Measurements from ENCODE around the gene DOCK7. TPM values are rescaled to one million over a fixed set of nuclear protein-coding genes. Genes with fewer than 3 reads are reported as not detected.

The DOCK7 gene
- total RNA-seq, 2 donors from 2014 or later = 11.3 to 16.0 TPM

- ATAC-seq (no peak), DNase-seq (no peak)
- intact Hi-C loops (cut with DNase I) = no loop called here
Observed at GRCh38 chr1:62494137-62494536, 194.0 kb downstream of the DOCK7 start.

DNA sequence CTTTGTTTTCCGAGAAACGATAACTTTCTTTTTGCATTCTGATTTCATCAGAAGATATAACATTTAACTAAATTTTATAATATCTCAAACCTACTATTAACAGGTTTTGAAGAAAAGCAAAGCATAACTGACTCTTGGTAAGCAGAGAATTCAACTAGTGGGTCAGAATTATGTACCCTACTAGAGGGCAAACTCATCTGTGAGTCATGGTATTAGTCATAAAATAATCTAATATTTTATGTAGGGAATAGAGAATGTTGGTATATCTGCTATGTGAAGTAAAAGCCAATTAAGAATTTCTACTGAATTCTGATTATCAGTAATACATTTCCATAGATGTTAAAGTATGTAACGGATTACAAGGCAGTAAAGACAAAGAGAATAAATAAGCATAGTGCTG, 194.5 kb downstream of the DOCK7 start:
- intact Hi-C loops (cut with DNase I) = no loop called here
- DNase-seq (no peak), ATAC-seq (no peak)

GRCh38 chr1:62492521-62492920, 195.7 kb downstream of the DOCK7 start:
- no peak for ATAC-seq
- intact Hi-C loops (cut with DNase I) = no loop called here
- no peak for DNase-seq

- intact Hi-C loops (cut with DNase I) = no loop called here
- ATAC-seq (no peak), DNase-seq (no peak)
Observed at GRCh38 chr1:62487956-62488355, 200.2 kb downstream of the DOCK7 start.

- intact Hi-C loops (cut with DNase I) = no loop called here
- DNase-seq (no peak), ATAC-seq (no peak)
Observed at GRCh38 chr1:62484824-62485468, 203.2 kb downstream of the DOCK7 start.

DNA sequence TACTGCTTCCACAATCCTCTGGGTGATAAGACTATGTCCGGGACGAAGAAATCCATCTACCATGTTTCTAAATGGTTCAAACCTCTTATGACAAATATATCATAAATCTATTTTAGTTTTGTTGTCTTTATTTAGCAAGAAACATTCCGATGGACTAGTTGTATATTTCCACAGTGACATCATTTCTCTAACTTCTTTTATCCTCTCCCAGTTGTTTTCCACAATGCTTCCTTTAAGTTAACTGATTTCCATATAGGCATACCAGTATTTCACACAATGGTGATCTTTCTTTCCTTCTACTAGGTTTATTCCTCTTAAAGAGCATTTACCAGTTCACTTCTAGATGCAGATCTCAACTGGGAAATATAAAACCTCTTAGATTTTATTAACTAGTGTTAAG, 206.5 kb downstream of the DOCK7 start:
- ATAC-seq = no peak
- intact Hi-C loops (cut with DNase I) = no loop called here
- no peak for DNase-seq

DNA sequence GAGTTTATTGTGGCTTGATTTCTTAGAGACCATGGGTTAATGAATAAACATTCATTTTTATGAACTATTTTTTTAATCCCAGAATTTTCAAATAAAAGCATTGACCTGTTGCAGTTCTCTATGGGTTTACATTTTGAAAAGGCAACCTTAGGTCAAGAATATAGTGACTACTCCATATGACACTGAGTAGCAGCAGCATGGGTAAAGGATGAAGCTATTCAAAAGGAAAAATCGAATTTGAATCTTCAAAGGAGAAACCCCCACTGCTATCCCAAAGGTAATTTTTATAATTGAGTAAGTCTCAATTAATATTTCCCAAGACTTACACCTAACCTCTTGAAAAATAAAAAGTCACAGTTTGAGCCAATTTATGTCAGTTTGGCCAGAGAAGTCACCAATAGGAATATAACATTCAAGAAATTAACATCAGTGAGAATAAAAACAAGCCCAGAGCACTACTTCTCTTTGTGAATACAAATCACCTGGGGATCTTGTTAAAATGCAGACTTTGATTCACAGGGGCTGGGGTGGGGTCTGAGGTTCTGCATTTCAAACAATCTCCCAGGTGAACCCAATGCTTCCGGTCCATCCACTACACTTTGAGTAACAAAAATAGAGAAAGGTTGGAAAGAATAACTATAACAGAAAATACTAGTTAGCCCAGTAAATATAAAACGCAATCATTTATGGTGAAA, 211.5 kb downstream of the DOCK7 start:
- no peak for ATAC-seq
- intact Hi-C loops (cut with DNase I) = no loop called here
- no peak for DNase-seq

GRCh38 chr1:62467092-62467491, 221.1 kb downstream of the DOCK7 start:
- ATAC-seq (no peak), DNase-seq (no peak)
- intact Hi-C loops (cut with DNase I) = no loop called here

GRCh38 chr1:62462370-62462769, 225.8 kb downstream of the DOCK7 start:
- DNase-seq (no peak), ATAC-seq (no peak)
- intact Hi-C loops (cut with DNase I) = no loop called here

DNA sequence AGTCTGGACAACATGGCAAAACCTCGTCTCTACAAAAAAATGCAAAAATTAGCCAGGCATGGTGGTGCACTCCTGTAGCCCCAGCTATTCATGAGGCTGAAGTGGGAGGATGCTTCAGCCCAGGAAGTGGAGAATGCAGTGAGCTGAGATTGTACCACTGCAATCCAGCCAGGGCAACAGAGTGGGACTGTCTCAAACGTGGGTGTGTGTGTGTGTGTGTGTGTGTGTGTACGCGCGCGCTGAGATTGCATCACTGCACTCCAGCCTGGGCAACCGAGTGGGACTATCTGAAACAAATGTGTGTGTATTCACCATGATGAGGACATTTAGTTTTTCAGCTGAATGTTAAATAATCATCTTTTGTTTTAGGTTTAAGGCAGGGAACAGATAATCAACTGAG, 230.2 kb downstream of the DOCK7 start:
- DNase-seq (no peak), ATAC-seq (no peak)
- intact Hi-C loops (cut with DNase I) = no loop called here

GRCh38 chr1:62452951-62453350, 235.2 kb downstream of the DOCK7 start:
- DNase-seq (no peak), ATAC-seq (no peak)
- intact Hi-C loops (cut with DNase I) = no loop called here

- ATAC-seq (no peak), DNase-seq (no peak)
- intact Hi-C loops (cut with DNase I) = no loop called here
Observed at GRCh38 chr1:62450301-62450700, 237.9 kb downstream of the DOCK7 start.

DNA sequence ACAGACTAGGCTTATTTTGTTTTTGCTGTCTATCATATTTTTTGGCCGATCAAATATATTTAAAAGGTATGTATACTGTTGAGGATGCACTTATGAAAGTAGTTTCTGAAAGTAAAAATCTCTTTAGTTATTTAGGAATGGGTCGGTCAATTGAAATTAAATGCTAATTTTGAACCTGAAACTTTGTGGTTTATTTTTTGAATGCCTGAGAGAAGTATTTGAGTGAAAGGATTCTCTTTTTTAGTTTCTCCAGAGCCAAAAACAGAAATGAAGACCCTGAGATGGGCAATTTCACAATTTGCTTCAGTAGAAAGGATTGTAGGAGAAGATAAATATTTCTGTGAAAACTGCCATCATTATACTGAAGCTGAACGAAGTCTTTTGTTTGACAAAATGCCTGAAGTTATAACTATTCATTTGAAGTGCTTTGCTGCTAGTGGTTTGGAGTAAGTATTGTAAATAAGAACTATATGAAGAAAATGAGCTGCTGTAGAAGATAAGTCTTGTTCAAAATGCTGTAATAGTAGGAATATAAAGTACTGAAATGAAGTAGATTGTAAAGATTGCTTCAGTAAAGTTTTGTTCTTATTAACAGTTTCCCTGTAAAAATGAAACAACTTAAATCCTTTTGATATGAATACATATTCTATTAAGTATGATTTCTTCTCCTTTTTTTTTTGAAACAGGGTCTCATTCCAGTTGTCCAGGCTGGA, 239.8 kb downstream of the DOCK7 start:
- DNase-seq (no peak), ATAC-seq (no peak)
- intact Hi-C loops (cut with DNase I) = no loop called here

- no peak for ATAC-seq
- intact Hi-C loops (cut with DNase I) = no loop called here
- no peak for DNase-seq
Observed at GRCh38 chr1:62444701-62445100, 243.5 kb downstream of the DOCK7 start.

GRCh38 chr1:62439652-62440371, 248.4 kb downstream of the DOCK7 start:
- ATAC-seq = no peak

DNA sequence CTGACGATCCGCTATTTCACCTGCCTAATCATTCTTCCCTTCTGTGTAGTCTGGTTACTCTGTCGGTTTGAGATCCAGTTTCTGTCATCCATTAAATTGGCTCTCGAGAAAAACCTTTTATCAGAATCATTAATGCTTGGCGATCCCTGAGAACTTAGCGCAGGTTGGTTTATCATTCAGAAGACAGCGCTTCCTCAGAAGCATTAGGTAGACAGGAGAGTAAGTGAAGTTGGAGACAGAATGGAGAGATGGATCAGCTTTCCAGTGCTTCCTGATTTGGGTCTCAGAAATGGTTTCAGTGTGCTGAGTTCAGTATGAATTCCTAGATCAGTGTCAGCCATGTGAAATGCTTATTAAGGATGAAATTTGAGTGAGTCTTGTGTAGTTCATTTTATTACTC, 250.0 kb downstream of the DOCK7 start:
- intact Hi-C loops (cut with DNase I) = no loop called here
- no peak for ATAC-seq
- no peak for DNase-seq

More at GRCh38 chr1:62439652-62440371, 248.4 kb downstream of the DOCK7 start:
- no peak for DNase-seq
- intact Hi-C loops (cut with DNase I) = no loop called here

GRCh38 chr1:62437273-62437940, 250.8 kb downstream of the DOCK7 start:
- intact Hi-C loops (cut with DNase I) = no loop called here
- DNase-seq (no peak), ATAC-seq (peak; percentile 3 to 8)

DNA sequence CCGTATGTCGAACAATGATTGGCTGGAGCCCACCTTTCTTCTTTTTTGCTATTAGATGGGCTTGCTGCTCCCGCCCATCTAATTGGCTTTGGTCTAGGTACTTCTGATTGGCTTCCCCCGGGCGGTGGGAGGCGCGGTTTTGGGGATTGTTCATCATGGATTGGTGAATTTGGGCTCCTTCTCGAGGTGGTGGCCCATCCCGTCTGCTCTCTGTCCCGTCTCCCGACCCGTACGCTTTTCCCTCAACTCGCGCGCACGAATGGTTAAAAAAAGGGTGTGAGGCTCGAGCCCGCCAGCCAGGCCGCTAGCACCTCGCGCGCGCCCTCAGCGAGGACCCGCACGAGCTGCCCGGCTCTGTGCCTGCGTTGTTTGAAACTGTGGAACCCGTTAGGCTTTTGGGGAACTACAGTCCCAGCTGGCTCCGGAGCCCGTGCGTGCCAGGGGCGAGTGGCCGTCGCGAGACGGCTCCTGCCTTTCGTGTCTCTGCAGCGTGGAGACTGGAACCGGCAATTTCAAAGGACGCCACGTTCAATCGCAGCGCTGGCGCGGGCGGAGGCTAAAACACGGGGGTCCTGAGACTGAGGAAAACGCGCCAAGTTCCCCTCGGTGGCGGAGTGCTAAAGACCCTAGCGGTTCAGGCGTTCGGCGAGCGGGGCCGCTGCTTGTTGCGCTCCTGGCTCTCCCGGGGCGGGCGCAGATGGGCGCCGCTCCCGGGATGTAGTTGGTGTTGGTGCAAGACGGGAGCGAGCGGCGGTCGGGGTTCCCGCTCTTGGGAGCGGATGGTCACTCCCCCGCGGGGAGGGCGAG, 251.5 kb downstream of the DOCK7 start, which contains the start of gene USP1:
USP1 (plus strand) TSS at position 584 of the 807 bp plus-strand sequence. CDS start 2,819 bp downstream, outside the sequence.
- DNase-seq = peak; percentile 98
- ATAC-seq = peak; percentile 90 to 93
- intact Hi-C loops (cut with DNase I) = no loop called here

All from left cardiac atrium (tissue), 4 donors.